GM19023 (cell line): Measurements from ENCODE around the gene PPP4R2.
"Not testable (repeated sequence)": the region's sequence is repeated elsewhere in the genome, so short reads cannot be mapped to it uniquely, and the experiment has no call there.

Experiments
- ATAC-seq: cut with Tn5 transposase; IDR thresholded peaks from one replicate; pipeline ENCODE4 v1.9.1; 2021; ENCODE audit warnings: mild to moderate bottlenecking, moderate library complexity; ENCODE audit not compliant: unreplicated experiment

PPP4R2 gene

DNA sequence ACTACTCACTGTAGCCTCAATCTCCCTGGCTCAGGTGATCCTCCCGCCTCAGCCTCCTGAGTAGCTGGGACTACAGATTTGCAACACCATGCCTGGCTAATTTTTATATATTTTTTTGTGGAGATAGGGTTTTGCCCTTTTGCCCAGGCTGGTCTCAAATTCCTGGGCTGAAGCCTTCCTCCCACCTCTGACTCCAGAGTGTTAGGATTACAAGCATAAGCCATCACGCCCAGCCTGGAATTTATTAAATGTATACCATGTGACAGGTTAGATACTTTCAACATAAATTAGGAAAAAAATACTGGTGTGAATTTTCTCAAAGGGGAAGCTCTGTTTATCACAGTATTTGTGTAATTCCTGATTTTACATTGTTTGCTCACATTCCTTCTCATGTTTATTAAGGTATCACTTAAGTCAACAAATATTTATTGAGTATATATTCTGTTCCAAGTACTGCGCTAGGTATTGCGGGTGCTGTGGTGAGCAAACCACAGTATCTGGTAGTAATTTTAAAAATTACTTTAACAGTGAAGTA, 24.8 kb downstream of the PPP4R2 start:
- no peak for ATAC-seq

DNA sequence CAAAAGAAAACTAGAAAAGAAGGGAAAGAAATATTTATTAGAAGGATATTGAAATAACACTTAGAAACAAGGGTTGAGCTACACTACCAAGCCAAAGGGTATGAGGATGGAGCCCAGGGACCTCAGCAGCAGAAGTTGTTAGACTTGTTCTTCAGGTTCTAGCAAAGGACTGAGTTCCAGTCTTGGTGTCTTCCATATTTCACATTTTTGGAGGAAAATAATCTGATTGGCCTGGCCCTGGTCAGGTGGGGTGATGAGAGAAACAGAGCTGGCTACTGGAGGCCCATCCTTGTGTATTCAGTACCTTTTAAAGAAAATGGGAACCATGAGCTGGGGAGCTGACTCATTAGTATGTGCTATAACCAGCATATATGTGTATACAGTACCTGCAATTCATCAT, 28.2 kb downstream of the PPP4R2 start:
- ATAC-seq = no peak

DNA sequence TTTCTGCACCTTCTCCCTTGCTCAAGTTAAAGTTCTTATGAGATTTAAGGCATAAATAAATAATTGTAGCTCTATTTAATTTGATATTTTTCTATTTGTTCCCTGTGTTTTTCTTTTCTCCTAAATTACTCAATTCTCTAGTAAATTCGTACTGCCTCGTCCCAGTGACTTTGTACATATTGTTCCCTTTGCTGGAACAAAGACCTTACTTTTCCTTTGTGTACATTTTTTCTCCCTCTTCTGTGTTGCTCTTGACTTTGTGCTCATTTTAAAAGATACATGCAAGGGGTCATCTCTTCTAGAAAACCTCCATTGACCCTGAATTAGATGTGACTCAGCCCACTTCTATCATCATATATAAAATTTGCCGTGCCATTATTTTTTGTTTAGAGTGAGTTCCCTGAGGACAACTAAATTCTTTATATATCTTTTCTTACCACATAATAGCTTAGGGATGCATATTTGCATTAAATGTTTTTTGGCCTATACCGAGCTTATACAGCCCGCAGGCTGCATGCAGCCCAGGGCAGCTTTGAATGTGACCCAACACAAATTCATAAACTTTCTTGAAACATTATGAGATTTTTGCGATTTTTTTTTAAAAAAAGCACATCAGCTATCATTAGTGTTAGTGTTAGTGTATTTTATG, 29.6 kb downstream of the PPP4R2 start:
- no peak for ATAC-seq

DNA sequence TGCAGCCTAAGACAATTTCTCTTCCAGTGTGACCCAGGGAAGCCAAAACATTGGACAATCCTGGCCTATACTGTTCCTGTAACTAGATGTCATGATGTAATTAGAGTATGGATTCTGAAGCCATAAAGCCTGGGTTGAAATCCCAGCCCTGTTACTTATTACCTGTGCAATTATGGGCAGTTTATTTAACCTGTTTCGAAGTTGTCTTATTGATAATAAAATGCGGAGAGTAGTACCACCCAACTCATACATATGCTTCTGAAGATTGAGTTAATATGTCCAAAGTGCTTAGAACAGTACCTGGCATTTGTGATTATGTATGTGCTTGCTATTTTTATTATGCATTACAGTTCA, 30.1 kb downstream of the PPP4R2 start:
- ATAC-seq = no peak

DNA sequence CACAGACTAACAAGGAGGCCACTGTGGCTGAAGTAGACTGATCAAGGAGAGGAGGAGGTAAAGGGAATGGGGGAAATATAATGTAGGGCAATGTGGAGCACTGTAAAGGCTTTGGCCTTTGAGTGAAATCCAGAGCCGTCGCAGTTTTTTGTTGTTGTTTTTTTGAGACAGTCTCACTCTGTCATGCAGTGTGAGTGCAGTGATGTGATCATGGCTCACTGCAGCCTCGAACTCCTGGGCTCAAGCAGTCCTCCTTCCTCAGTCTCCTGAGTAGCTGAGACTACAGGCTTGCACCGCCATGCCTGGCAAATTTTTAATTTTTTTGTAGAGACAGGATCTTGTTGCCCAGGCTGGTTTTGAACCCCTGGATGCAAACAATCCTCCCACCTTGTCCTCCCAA, 32.2 kb downstream of the PPP4R2 start:
- no peak for ATAC-seq

DNA sequence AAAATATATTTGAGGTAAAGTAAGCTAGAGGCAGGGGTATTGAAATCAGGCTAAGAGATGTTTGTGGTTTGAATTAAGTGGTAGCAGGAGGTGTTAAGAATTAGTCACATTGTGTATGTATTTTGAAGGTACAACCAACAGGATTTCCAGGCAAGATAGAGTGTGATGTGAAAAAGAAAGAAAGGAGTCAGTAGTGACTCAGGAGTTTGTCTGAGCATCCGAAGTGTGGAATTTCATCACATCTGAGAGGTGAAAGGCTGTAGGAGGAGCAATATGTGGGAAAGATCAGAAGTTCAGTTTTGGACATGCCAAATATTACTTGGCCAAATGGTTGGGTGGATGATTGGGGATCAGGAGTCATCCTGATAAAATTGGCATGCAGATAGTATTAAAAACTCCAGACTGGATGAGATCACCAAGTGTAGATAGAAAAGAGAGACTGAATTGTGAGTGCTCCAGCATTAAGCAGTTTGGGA, 32.7 kb downstream of the PPP4R2 start:
- no peak for ATAC-seq

DNA sequence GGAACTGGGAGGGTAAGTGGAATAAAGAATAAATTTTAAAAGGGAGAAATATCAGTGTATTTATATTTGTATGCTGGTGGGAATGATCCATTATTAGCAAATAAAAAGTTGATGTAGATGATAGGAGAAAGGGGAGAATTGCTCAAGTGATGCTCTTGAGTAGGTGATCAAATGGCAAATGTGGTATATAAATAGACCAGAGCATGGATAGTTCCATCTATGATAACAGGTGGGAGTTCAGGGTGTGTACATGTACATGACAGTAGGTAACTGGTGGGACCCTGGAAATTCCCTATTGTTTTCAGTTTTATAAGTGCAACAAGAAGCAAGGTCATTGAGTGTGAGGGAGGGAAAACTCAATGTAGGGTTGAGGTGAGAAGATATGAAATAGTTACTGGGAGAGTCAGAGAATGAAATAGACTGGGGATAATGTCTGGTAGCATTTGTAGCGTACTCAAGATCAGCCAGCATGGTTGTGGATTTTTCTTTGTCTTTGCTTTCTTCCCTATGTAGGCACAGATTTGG, 33.5 kb downstream of the PPP4R2 start:
- ATAC-seq = no peak

DNA sequence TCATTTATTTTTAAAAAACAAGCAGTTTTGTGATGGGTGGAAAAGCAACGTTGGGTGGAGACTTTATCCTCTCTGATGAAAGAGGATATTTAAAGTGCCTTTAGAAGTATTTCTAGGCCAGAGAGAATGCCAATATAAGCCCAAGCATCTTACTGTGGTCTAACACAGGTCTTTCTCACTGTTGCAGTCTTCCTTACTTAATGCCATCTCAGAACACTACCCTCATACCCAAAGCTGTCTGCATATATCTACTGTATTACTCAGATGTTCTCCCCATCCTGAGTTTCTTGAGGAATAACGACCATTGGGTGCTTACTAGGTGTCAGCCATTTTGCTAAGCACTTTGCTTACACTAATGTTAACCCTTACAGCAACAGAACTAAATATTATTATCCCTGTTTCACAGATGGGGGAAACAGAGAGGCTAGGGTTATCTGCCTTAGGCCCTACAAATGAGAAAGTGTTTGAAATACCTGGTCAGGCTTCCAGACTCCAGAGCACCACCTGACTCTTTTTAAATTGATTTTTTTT, 35.0 kb downstream of the PPP4R2 start:
- no peak for ATAC-seq

DNA sequence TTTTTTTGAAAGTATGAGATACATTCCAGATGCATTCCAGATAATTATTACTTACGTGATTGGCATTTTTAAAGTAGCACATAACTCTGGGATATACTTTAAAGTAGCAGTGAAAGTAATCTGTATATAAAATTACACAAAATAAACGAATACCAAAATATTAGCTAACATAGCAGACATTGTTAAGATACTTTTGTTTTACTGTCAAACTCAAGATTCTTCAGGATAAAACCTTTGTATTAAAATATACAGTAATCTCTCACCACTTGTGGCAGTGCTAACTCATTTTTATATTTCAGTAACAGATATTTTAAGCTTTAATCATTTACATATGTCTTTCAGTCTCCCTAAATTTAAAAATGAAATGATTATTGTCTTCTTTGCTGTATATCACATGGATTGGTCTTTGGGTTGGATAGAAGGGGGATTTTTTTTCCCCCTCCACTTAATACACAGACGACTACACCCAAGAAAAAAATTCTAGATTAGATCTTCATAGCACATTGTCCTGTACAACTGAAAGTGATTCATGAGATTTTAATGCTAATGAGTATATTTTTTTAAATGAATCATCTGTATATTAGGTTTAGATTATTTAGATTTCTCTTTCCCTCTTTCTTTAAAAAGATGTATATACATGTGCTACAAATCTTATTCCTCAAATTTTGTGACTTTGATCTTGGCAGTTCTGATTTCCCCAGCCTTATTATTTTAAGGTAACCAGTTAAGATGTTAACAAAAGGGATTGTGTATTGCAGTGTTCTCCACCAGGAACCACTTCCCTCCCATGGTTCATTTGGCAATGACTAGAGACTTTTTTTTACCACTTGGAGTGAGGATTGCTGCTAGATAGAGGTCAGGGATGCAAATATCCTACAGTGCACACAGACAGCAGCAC, 40.3 kb downstream of the PPP4R2 start:
- ATAC-seq = no peak

DNA sequence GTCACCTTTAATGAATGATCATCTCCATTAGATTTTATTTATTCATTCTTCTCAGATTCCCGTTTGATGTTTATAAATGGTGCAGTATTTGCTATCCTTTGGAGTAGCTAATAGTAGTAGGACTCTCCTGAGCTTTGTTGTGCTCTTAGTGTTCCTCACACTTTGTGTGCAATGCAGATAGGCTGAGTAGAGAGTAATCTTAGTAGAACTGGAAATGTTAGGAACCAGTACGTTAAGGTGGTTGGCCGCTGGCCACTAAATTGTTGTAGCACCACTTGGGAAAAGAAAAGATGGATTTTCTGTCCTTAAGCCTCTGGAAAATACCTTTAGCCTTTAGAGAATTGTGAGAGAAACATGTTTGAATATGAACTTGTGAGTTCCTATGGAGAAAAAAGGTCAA, 44.9 kb downstream of the PPP4R2 start:
- ATAC-seq = no peak

DNA sequence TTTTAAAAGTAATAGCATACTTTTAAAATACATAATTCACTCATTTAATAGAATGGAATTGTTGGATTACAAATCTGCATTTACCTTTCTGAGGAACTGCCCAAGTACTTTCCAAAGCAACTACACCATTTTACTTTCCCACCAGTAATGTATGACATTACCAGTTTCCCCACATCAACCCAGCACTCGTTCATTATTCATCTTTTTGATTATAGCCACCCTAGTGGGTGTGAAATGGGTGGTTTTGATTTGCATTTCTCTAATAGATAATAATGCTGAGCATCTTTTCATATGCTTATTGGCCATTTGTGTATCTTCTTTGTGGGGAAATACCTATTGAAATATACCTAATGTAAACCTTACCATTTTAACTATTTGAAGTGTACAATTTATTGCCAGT, 46.8 kb downstream of the PPP4R2 start:
- no peak for ATAC-seq

DNA sequence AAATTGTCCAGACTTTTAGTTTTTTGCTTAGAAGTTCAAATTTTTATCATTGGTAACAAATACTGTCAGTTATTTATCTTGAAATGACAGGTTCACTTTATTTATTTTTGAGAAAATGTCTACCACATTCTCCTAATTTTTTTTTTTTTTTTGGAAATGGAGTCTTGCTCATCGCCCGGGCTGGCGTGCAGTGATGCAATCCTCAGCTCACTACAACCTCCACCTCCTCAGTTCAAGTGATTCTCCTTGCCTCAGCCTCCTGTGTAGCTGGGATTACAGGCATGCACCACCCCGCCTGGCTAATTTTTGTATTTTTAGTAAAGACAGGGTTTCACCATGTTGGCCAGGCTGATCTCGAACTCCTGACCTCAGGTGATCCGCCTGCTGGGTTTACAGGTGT, 48.8 kb downstream of the PPP4R2 start:
- no peak for ATAC-seq

DNA sequence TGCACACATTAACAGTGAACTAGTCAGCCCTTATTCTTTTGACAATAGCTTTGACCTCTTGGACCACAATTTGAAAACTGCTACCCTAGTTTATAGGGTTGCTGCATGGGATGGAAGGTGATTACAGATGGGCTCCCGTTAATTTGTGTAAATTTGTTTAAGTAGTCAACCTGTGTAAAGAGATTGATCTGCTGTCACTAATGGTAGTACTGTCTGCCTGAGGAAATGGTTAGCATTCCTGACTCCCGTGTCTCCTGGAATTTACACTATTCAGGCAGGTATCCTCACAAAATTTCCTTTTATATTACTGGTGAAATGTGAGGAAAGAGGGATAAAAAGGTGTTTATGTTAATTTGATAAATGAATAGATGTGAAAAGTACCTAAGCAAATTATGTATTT, 49.6 kb downstream of the PPP4R2 start:
- ATAC-seq = no peak

DNA sequence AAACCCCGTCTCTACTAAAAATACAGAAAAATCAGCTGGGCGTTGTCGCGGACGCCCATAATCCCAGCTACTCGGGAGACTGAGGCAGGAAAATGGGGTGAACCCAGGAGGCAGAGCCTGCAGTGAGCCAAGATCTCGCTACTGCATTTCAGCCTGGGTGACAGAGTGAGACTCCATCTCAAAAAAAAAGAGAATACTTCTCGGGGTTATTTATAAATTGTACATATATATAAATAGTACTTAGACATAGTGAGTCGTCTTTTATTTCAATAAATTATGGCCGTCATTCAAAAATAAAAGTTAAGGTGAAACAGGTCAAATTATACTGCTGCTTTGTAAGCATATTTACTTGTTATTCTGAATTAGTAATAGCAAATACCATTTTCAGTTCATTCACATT, 52.7 kb downstream of the PPP4R2 start:
- no peak for ATAC-seq

DNA sequence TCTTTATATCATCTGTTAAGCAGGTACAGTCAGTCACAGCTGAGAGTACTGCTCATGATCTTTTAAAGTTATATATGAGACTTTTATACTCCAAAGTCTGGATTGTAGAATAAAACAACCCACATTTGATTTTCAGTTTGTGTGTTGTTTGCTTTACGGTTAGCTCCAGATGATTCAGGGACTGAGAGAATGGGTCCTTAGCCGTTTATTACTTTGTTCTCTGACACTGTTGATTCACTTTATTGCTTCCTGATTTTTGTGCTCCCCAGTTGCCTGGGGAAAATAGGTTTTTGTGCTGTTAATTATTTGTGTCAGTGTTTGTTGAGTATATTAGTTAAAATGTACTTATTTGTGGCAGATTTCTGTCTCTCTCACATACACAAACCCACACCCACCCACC, 56.2 kb downstream of the PPP4R2 start:
- ATAC-seq = no peak

DNA sequence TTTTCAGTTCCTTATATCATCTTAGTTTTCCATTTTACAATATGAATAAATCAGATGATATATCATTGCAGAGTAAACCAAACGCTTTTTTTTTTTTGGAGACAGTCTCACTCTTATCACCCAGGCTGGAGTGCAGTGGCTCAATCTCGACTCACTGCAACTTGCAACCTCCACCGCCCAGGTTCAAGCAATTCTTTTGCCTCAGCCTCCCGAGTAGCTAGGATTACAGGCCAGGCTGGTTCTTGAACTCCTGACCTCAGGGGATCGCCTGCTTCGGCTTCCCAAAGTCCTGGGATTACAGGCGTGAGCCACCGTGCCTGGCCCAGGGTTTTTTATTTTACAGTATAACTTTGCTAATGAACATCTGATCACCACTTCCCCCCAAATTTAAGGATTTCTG, 59.0 kb downstream of the PPP4R2 start:
- no peak for ATAC-seq

DNA sequence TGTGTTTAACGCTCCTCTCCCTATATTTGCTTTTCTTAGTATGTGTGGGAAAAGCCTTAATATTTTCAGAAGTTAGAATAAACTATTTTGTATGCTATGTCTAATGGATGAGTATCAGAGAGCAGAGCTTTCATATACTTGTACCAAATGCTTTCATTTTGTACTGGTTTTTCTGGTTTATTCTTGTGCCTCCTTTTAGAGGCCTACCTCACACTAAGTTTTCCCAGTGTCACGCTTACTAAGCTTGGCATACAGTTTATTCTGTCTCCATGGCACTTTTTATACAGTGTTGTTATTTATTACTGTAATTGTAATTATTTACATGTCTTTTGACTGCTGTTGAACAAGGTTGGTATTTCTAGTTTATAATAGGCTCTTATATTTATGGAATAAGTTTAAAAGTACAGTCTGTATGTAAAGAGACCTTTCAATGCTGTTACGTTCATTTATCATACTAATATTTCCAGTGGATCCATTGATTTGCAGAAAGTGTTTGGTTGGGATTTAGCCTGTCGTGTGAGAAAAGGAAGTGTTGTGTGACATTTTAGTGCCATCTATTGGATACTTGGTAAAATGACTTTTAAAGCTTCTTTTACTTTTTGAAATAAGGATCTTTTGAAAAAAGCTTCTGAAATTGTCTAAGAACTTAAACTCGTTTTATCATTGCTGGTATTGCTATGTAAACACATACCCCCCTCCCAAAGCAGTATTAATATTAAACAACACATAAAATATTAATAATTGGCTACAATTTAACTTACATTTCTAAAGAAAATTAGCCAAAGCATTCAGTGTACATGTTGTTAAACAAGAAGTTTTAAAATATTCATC, 59.6 kb downstream of the PPP4R2 start:
- ATAC-seq = no peak

DNA sequence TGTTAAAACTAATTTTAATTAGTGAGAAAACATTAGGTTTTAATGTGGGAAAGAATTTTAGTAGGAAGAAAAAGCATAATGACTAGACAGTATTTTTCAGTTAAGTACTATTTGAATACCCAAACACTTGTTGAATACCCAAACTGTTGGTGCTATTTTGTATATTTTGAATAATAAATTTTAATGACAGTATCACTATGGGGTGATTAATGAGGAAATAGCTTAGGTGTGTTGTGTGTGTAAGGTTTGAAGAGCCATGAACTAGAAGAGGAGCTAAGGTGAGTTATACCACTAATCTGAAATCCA, 60.2 kb downstream of the PPP4R2 start:
- ATAC-seq = no peak

DNA sequence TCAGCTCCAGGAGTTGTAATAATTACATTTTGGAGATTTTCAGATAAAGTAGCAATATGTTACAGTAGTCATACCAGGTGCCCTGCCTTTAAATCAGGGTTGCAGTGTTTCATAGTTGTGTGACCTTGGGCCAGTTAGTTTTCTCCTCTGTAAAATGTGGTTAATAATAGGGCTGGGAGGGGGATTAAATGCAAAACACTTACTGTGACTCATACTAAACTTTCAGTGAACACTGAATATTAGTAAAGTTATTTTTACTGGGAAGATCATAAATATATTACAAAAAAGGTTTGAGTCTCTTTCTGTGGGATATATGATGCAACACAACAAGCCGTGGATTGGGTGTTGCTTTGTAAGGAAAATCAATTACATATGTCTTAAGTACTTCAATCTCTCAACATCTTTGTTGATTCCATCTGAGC, 63.7 kb downstream of the PPP4R2 start:
- ATAC-seq = no peak

DNA sequence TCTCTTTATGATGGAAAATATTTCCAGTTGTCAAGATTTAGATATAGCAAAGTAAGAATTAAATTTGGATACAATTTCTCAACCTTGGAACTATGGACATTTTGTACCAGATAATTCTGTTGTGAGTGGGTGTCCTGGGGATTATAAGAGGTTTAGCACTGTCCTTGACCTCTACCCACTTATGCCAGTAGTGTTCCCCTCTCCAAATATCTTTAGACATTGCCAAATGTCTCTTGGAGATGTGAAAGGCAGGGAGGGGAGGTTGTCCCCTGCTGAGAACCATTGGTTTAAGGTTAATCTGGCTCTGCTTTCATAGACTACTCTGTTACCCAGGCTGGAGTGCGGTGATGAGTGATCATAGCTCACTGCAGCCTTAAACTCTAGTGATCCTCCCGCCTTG, 64.8 kb downstream of the PPP4R2 start, which contains the start of gene EBLN2:
EBLN2 (plus strand) TSS at position 244 of the 400 bp plus-strand sequence. CDS start 423 bp downstream, outside the sequence.
- ATAC-seq = no peak

DNA sequence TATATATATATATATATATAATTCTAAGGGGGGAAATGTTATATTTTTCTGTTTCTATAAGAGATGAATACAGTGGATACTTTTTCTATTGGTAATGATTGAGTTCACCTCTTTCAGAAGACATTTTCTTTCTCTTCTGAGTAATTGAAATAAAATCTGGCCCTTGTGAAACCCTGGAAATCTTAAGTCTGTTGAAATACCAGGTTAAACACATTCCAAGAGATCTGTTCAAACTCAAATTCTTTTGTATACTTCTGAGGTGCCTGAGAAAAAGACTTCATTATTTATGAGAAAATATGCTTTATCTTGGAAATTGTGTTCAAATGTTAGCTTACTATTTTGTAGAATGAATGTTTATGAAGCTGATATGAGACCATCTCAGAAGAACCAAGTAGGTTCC, 69.6 kb downstream of the PPP4R2 start:
- ATAC-seq = not testable (repeated sequence)
